A549 (cell line): ENCODE data around the gene ZNF692.

Experiments
- CBX8 ChIP-seq: fragments of 200-600 bp; sonication (generic); IDR thresholded peaks from 2 replicates; pipeline ENCODE4 v1.6.1; 2016
- CHD2 ChIP-seq: fragments of 150-350 bp; IDR thresholded peaks from 2 replicates; pipeline ENCODE4 v1.6.1; 2014; ENCODE audit warnings: low read length; ENCODE audit not compliant: partially characterized antibody
- CTCF ChIP-seq: fragments of >200 bp; sonication (Bioruptor Twin); formaldehyde crosslinking; IDR thresholded peaks from 3 replicates; pipeline ENCODE4 v1.5.1; 2016
- EP300 ChIP-seq, 2 experiments: fragments of >200 bp; sonication (Bioruptor Twin); formaldehyde crosslinking; IDR thresholded peaks; 2 replicates in 1 of 2; 3 replicates in 1 of 2; pipeline ENCODE4 v1.6.1; 2016 to 2017
- FOXS1 ChIP-seq: fragments of 250-450 bp; sonication (Bioruptor Pico); IDR thresholded peaks from 2 replicates; pipeline ENCODE4 v1.5.0; 2020; ENCODE audit warnings: mild to moderate bottlenecking, moderate library complexity
- POLR2AphosphoS2 ChIP-seq: conservative IDR thresholded peaks from 2 replicates; pipeline ENCODE4 v1.6.1; 2012; ENCODE audit warnings: low read length, improper control_type of control experiment, inconsistent platforms
- REST ChIP-seq: fragments of 200-600 bp; sonication (generic); IDR thresholded peaks from 2 replicates; pipeline ENCODE4 v1.6.1; 2016; ENCODE audit warnings: antibody characterized with exemption, mild to moderate bottlenecking, moderate library complexity
- ZFP36 ChIP-seq: fragments of 450-650 bp; IDR thresholded peaks from 2 replicates; pipeline ENCODE4 v1.6.1; 2014; ENCODE audit warnings: borderline replicate concordance; ENCODE audit not compliant: partially characterized antibody

- no peak for TF ChIP-seq ZFP36
- no peak for TF ChIP-seq CTCF
- no peak for TF ChIP-seq CHD2
- no peak for TF ChIP-seq REST
- no peak for TF ChIP-seq POLR2AphosphoS2
- no peak for TF ChIP-seq CBX8
- no peak for TF ChIP-seq EP300 (IDR thresholded peaks at IDR 0.05)
- no peak for TF ChIP-seq FOXS1 (CRISPR knock-in tag)
These were observed 27.5 kb upstream of the ZNF692 start for GRCh38 chr1:248886237-248886895.
